ENCODE results near the gene ADARB2. TPM values are rescaled to one million over a fixed set of nuclear protein-coding genes. Genes with fewer than 3 reads are reported as not detected.
"Not testable (repeated sequence)": the region's sequence is repeated elsewhere in the genome, so short reads cannot be mapped to it uniquely, and the experiment has no call there.

The ADARB2 gene
- total RNA-seq, 2 donors from 2014 or later, result 1.1 to 1.8 TPM

DNA sequence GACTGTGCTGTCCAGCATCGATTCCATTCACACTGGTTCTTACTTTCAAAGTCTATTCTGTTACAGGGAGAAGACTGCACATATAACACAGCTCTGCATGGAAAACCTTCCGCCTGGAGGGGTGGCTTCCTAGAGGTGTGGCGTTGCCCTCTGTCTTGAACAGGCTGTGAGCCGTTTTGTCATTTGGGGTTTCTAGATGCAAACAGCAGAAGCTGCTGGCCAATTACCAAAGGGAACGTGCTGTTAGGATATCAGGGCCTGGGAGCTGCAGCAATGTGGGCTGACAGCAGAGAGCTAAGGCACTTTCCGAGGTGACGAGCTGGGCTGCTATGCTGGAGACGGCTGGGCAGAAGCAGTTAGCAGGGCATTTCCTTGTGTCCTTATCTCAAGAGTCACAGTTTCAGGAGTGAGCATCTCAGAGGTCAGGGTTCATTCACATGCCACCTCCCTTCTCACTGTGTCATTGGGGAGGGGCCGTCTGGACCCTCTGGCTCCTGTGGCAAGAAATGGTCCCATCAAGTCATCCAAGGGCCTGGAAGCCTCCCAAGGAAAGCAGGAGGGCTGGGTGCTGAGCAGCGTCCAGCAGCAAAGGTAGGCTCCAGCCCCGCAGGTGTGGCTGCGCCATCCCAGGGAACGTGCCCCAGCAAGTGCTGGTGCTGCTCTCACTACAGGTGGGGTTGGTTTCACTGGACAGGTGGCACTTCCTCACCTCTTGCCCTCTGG lies 574.7 kb downstream of the ADARB2 start:
- Mint-ChIP-seq H3K4me1 (no peaks in the 10 kb centered on the region), H3K27me3 (ENCODE audit: insufficient read depth) (no peaks in the 10 kb centered on the region), H3K4me3 (no peak overlapping the region), H3K36me3 (ENCODE audit: low read depth) (no peaks in the 10 kb centered on the region), H3K27ac (no peak overlapping the region), H3K9me3 (no peaks in the 10 kb centered on the region)
- Histone ChIP-seq H3K27ac (ENCODE audit: low read depth, low read length) (no peak overlapping the region), H3K36me3 (ENCODE audit: control insufficient read depth, insufficient read depth, low read length) (no peaks in the 10 kb centered on the region), H3K9ac (ENCODE audit: extremely low read depth, low read length, poor library complexity, severe bottlenecking) (no peak overlapping the region), H3K27me3 (ENCODE audit: control insufficient read depth, insufficient read depth, low read length, poor library complexity, severe bottlenecking) (no peaks in the 10 kb centered on the region), H3K4me3 (ENCODE audit: low read length) (no peak overlapping the region), H3K4me1 (ENCODE audit: control insufficient read depth, insufficient read depth, low read length) (no peaks in the 10 kb centered on the region), H3K9me3 (ENCODE audit: control insufficient read depth, low read length) (no peaks in the 10 kb centered on the region)
- 89 to 93% methylated on average over 10 to 13 of the region's 13 CpGs for WGBS, 2 experiments (ENCODE audit: insufficient coverage in 1 of 2, insufficient read length in 1 of 2)
- TF ChIP-seq CTCF (conservative IDR thresholded peaks at IDR 0.05), result no peak
- peak; percentile 43 for DNase-seq

- H3K27ac ChIP-seq (ENCODE audit: low read depth, low read length); H3K27me3 Mint-ChIP-seq (ENCODE audit: insufficient read depth); H3K36me3 ChIP-seq (ENCODE audit: control insufficient read depth, insufficient read depth, low read length); H3K4me3 ChIP-seq (ENCODE audit: low read length); H3K4me1 Mint-ChIP-seq; H3K27me3 ChIP-seq (ENCODE audit: control insufficient read depth, insufficient read depth, low read length, poor library complexity, severe bottlenecking); H3K9ac ChIP-seq (ENCODE audit: extremely low read depth, low read length, poor library complexity, severe bottlenecking); H3K4me1 ChIP-seq (ENCODE audit: control insufficient read depth, insufficient read depth, low read length); H3K27ac Mint-ChIP-seq; H3K9me3 Mint-ChIP-seq; H3K9me3 ChIP-seq (ENCODE audit: control insufficient read depth, low read length); H3K4me3 Mint-ChIP-seq; H3K36me3 Mint-ChIP-seq (ENCODE audit: low read depth); DNase-seq: not testable (repeated sequence)
- 80 to 94% methylated on average over 3 to 4 of the region's 5 CpGs for WGBS, 2 experiments (ENCODE audit: insufficient coverage in 1 of 2, insufficient read length in 1 of 2)
Observed at GRCh38 chr10:1161315-1161673, 576.0 kb downstream of the ADARB2 start.

GRCh38 chr10:1160561-1161314 lies 576.6 kb downstream of the ADARB2 start:
- H3K27ac Mint-ChIP-seq, result no peak overlapping the region
- no peaks in the 10 kb centered on the region for H3K27me3 Mint-ChIP-seq (ENCODE audit: insufficient read depth)
- H3K36me3 Mint-ChIP-seq (ENCODE audit: low read depth), result no peaks in the 10 kb centered on the region
- WGBS, 2 experiments (ENCODE audit: insufficient coverage in 1 of 2, insufficient read length in 1 of 2), result 90 to 94% methylated on average over 22 to 25 of the region's 25 CpGs
- TF ChIP-seq CTCF (conservative IDR thresholded peaks at IDR 0.05), result no peak
- no peaks in the 10 kb centered on the region for H3K4me1 ChIP-seq (ENCODE audit: control insufficient read depth, insufficient read depth, low read length)
- no peak overlapping the region for H3K27ac ChIP-seq (ENCODE audit: low read depth, low read length)
- H3K4me1 Mint-ChIP-seq, result no peaks in the 10 kb centered on the region
- no peaks in the 10 kb centered on the region for H3K27me3 ChIP-seq (ENCODE audit: control insufficient read depth, insufficient read depth, low read length, poor library complexity, severe bottlenecking)
- no peak overlapping the region for H3K4me3 Mint-ChIP-seq
- H3K4me3 ChIP-seq (ENCODE audit: low read length), result no peak overlapping the region
- H3K9me3 ChIP-seq (ENCODE audit: control insufficient read depth, low read length), result no peaks in the 10 kb centered on the region
- no peak for DNase-seq
- H3K9me3 Mint-ChIP-seq, result no peaks in the 10 kb centered on the region
- no peaks in the 10 kb centered on the region for H3K36me3 ChIP-seq (ENCODE audit: control insufficient read depth, insufficient read depth, low read length)
- no peak overlapping the region for H3K9ac ChIP-seq (ENCODE audit: extremely low read depth, low read length, poor library complexity, severe bottlenecking)
